SU-DHL-6 (cell line): ENCODE results near the gene BLOC1S5.

Experiments
- H2AFZ ChIP-seq: fragments of 200-600 bp; sonication (generic); 2 replicates; pipeline ENCODE4 v1.6.1; 2014; ENCODE audit warnings: low read depth, mild to moderate bottlenecking, moderate library complexity, mixed read lengths, antibody characterized with exemption, low read length; ENCODE audit not compliant: severe bottlenecking
- H3F3A ChIP-seq: fragments of 200-600 bp; shearing (Covaris generic); 2 replicates; pipeline ENCODE4 v1.6.0; 2016; ENCODE audit warnings: antibody characterized with exemption, mild to moderate bottlenecking; ENCODE audit not compliant: insufficient read depth
- H3K27ac ChIP-seq: fragments of 200-600 bp; sonication (generic); 2 replicates; pipeline ENCODE4 v1.5.1; 2016; ENCODE audit warnings: low read depth, mild to moderate bottlenecking, low read length, moderate library complexity, mixed read lengths
- H3K27me3 ChIP-seq: fragments of 200-600 bp; sonication (generic), shearing (Covaris generic); 2 replicates; pipeline ENCODE4 v1.6.0; 2014; ENCODE audit warnings: mild to moderate bottlenecking, low read length
- H3K36me3 ChIP-seq: fragments of 200-600 bp; sonication (generic); 2 replicates; pipeline ENCODE4 v1.6.1; 2014; ENCODE audit warnings: mild to moderate bottlenecking, low read length, mixed read lengths
- H3K4me2 ChIP-seq: fragments of 300-600, 200-600 bp; shearing (Covaris generic), sonication (generic); 2 replicates; pipeline ENCODE4 v1.6.0; 2014; ENCODE audit warnings: low read length, low read depth, mild to moderate bottlenecking; ENCODE audit not compliant: poor library complexity, severe bottlenecking
- H3K4me3 ChIP-seq: fragments of 200-600 bp; sonication (generic); 2 replicates; pipeline ENCODE4 v1.5.1; 2014; ENCODE audit warnings: antibody characterized with exemption, low read length, mild to moderate bottlenecking, mixed read lengths; ENCODE audit not compliant: insufficient read depth, poor library complexity, severe bottlenecking
- H3K79me2 ChIP-seq: fragments of 200-600 bp; sonication (generic); 2 replicates; pipeline ENCODE4 v1.6.1; 2014; ENCODE audit warnings: mild to moderate bottlenecking, low read length, moderate library complexity; ENCODE audit not compliant: insufficient read depth
- H3K9ac ChIP-seq: fragments of 200-600 bp; sonication (generic); 2 replicates; pipeline ENCODE4 v1.7.0; 2014; ENCODE audit warnings: mild to moderate bottlenecking, low read length
- H3K9me2 ChIP-seq: fragments of 200-600 bp; sonication (generic); replicated peaks from 2 replicates; pipeline ENCODE4 v1.6.1; 2014; ENCODE audit warnings: low read length; ENCODE audit not compliant: insufficient read depth
- H3K9me3 ChIP-seq: fragments of 200-600 bp; sonication (generic); 2 replicates; pipeline ENCODE4 v1.6.1; 2014; ENCODE audit warnings: low read length, mixed read lengths; ENCODE audit not compliant: insufficient read depth
- H4K20me1 ChIP-seq: fragments of 200-600 bp; sonication (generic); 2 replicates; pipeline ENCODE4 v1.6.1; 2014; ENCODE audit warnings: low read depth, mild to moderate bottlenecking, antibody characterized with exemption, low read length, moderate library complexity, mixed read lengths
- EZH2phosphoT487 ChIP-seq: fragments of 200-600 bp; sonication (generic), shearing (Covaris generic); conservative IDR thresholded peaks from 2 replicates; pipeline ENCODE4 v1.6.1; 2018; ENCODE audit warnings: mild to moderate bottlenecking, antibody characterized with exemption, low read length, moderate library complexity, mixed read lengths
- TF ChIP-seq, protein P1 (sequence below): fragments of 200-600 bp; sonication (generic); IDR thresholded peaks from one replicate; pipeline ENCODE4 v1.5.1; 2017; ENCODE audit warnings: antibody characterized with exemption, mild to moderate bottlenecking, low read length, moderate library complexity; ENCODE audit not compliant: insufficient read depth, poor library complexity, severe bottlenecking

Gene BLOC1S5

DNA sequence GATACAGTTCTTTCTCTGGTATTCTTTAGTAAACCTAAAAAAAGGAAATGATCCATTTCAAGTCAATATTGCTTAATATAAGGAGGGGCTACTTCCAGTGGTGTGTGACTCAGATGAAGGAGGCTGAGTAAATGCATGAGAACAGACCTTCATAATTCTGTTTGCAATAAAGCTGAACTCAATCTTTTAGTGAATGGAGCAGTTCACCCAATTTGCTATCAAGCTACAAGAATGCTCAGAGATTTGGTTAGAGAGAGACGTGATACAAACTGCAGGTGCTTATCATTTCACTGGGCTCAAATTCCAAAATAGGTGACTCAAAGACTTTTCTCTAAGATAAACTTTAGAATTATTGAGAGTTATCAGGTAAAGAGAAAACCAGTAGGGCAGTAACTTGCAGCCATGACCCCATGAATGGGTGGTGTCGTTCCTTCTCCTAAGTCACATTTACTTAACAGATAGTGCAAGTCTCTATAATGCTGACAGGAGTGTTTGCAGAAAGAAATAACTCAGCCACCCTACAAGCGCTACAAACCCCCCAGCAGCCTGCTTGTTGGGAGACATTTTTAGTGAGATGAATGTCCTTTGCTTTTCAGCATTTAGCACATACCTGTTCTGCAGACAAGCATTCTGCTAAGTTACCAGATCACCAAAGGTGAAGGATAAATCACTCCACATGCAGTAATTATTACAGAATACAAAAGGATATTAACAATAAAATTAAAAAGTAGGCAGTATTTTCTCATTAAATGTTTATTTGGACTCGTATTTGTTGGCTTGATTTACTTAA is 16.4 kb upstream of the BLOC1S5 start:
- H2AFZ ChIP-seq = no peak overlapping the region
- H3K9me3 ChIP-seq = no peaks in the 10 kb centered on the region
- no peaks in the 10 kb centered on the region for H3K9me2 ChIP-seq
- H3K36me3 ChIP-seq = peaks cover 37% of the 10 kb centered on the region; the same call in 1 of the 2 replicates
- H3F3A ChIP-seq = peaks cover 6% of the 10 kb centered on the region; the same call in 1 of the 2 replicates
- no peak overlapping the region for H3K27ac ChIP-seq
- peaks cover 12% of the 10 kb centered on the region; the same call in 1 of the 2 replicates for H4K20me1 ChIP-seq
- H3K4me3 ChIP-seq = no peak overlapping the region
- H3K79me2 ChIP-seq = peaks cover 31% of the 10 kb centered on the region
- TF ChIP-seq, protein P1, sequence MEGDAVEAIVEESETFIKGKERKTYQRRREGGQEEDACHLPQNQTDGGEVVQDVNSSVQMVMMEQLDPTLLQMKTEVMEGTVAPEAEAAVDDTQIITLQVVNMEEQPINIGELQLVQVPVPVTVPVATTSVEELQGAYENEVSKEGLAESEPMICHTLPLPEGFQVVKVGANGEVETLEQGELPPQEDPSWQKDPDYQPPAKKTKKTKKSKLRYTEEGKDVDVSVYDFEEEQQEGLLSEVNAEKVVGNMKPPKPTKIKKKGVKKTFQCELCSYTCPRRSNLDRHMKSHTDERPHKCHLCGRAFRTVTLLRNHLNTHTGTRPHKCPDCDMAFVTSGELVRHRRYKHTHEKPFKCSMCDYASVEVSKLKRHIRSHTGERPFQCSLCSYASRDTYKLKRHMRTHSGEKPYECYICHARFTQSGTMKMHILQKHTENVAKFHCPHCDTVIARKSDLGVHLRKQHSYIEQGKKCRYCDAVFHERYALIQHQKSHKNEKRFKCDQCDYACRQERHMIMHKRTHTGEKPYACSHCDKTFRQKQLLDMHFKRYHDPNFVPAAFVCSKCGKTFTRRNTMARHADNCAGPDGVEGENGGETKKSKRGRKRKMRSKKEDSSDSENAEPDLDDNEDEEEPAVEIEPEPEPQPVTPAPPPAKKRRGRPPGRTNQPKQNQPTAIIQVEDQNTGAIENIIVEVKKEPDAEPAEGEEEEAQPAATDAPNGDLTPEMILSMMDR = no peak
- TF ChIP-seq EZH2phosphoT487 = no peak
- H3K27me3 ChIP-seq = no peaks in the 10 kb centered on the region
- no peak overlapping the region for H3K9ac ChIP-seq
- H3K4me2 ChIP-seq = no peak overlapping the region

DNA sequence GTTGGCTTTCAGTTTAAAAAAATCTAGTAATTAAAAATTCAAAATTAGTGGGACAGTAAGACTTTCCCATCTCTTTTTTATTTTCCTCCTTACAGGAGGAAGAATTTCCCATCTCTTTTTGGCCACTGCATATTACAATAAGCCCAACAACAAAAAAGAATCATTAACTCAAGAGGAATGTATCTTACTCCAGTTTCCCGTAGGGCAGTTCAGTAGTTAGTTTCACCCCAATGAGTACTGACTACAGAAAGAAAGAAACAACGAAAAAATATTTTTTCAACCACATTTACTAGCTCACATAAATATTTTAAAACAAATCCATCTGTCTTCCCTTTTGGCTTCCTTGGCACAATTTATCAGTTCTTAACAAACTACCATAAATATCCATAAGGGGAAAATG is 14.9 kb upstream of the BLOC1S5 start:
- peaks cover 11% of the 10 kb centered on the region; the same call in 1 of the 2 replicates for H4K20me1 ChIP-seq
- H3K9ac ChIP-seq = no peak overlapping the region
- H3K4me2 ChIP-seq = no peak overlapping the region
- H3K4me3 ChIP-seq = no peak overlapping the region
- no peaks in the 10 kb centered on the region for H3K9me2 ChIP-seq
- H3K27ac ChIP-seq = no peak overlapping the region
- H2AFZ ChIP-seq = no peak overlapping the region
- H3K79me2 ChIP-seq = peaks cover 17% of the 10 kb centered on the region
- TF ChIP-seq EZH2phosphoT487 = no peak
- TF ChIP-seq, protein P1 = no peak
- no peaks in the 10 kb centered on the region for H3K9me3 ChIP-seq
- H3F3A ChIP-seq = peaks cover 6% of the 10 kb centered on the region; the same call in 1 of the 2 replicates
- H3K36me3 ChIP-seq = peaks cover 31% of the 10 kb centered on the region; the same call in 1 of the 2 replicates
- H3K27me3 ChIP-seq = no peaks in the 10 kb centered on the region

DNA sequence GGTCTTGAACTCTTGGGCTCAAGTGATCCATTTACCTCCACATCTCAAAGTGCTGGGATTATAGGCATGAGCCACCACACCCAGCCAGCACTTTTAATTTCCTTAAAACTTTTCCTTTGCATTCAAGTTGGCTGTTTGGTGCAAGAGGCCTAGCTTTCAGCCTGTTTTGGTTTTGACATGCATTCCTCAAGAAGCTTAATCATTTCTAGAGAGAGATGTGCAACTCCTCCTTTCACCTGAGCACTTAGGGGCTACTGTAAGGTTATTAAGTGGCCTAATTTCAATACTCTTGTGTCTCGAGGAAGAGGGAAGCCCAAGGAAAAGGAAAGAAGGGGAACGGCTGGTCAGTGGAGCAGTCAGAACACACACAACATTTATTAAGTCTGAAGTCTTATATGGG is 13.8 kb upstream of the BLOC1S5 start:
- Histone ChIP-seq H3K9ac (no peak overlapping the region), H2AFZ (no peak overlapping the region), H4K20me1 (no peaks in the 10 kb centered on the region; the same call in 1 of the 2 replicates), H3F3A (peaks cover 2% of the 10 kb centered on the region; the same call in 1 of the 2 replicates), H3K79me2 (peaks cover 6% of the 10 kb centered on the region), H3K4me3 (no peak overlapping the region), H3K27me3 (no peaks in the 10 kb centered on the region), H3K9me3 (no peaks in the 10 kb centered on the region), H3K27ac (no peak overlapping the region), H3K36me3 (peaks cover 20% of the 10 kb centered on the region; the same call in 1 of the 2 replicates), H3K9me2 (no peaks in the 10 kb centered on the region), H3K4me2 (no peak overlapping the region)
- TF ChIP-seq, protein P1 = no peak
- no peak for TF ChIP-seq EZH2phosphoT487
